ENCODE data around the gene ROBO1. TPM values are rescaled to one million over a fixed set of nuclear protein-coding genes. Genes with fewer than 3 reads are reported as not detected.

ROBO1 gene
- total and polyA plus RNA-seq, 2 donors from 2014 or later: 2.1 to 22.1 TPM

DNA sequence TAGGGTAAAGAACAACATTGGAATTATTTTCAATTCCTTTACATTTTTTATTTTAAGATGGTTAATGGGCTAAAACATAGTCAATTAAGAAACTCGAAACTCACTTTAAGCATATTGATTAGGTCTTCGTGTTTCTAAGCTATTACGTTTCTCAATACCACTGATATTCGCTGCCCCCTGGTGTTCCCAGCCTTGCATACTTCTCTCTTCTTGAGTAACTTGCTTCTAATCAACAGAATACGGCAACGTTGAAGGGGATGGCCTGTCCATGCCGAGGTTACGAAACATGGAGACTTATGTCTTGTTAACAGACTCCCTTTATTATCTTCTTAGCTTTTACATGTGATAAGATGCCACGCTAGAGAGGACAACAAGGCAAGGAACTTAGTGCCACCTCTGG, 43.6 kb downstream of the ROBO1 start:
- no peaks in the 10 kb centered on the region for H3K27me3 ChIP-seq (ENCODE audit: control insufficient read depth, insufficient read depth, low read length)
- H3K4me3 ChIP-seq (ENCODE audit: low read length in 3 of 3): no peak overlapping the region
- DNase-seq: no peak
- H3K27ac ChIP-seq (ENCODE audit: low read depth in 2 of 2, low read length in 2 of 2): no peak overlapping the region
- no peak for FAIRE-seq
- intact Hi-C loops (cut with DNase I): no loop called here
- H3K36me3 ChIP-seq (ENCODE audit: control insufficient read depth in 2 of 3, insufficient read depth in 3 of 3, low read length in 3 of 3): no peaks in the 10 kb centered on the region
- no peaks in the 10 kb centered on the region for H3K4me1 ChIP-seq (ENCODE audit: control insufficient read depth in 2 of 3, insufficient read depth in 2 of 3, low read depth in 1 of 3, low read length in 3 of 3)
- no peaks in the 10 kb centered on the region for H3K9me3 ChIP-seq (ENCODE audit: control insufficient read depth in 2 of 3, insufficient read depth in 1 of 3, low read length in 3 of 3)
- TF ChIP-seq, protein P1, sequence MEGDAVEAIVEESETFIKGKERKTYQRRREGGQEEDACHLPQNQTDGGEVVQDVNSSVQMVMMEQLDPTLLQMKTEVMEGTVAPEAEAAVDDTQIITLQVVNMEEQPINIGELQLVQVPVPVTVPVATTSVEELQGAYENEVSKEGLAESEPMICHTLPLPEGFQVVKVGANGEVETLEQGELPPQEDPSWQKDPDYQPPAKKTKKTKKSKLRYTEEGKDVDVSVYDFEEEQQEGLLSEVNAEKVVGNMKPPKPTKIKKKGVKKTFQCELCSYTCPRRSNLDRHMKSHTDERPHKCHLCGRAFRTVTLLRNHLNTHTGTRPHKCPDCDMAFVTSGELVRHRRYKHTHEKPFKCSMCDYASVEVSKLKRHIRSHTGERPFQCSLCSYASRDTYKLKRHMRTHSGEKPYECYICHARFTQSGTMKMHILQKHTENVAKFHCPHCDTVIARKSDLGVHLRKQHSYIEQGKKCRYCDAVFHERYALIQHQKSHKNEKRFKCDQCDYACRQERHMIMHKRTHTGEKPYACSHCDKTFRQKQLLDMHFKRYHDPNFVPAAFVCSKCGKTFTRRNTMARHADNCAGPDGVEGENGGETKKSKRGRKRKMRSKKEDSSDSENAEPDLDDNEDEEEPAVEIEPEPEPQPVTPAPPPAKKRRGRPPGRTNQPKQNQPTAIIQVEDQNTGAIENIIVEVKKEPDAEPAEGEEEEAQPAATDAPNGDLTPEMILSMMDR (IDR thresholded peaks at IDR 0.05; ENCODE audit: borderline replicate concordance, extremely low read depth, insufficient read depth): no peak
- H3K9ac ChIP-seq (ENCODE audit: low read length in 3 of 3): no peak overlapping the region

- no peak overlapping the region for H3K27ac ChIP-seq (ENCODE audit: low read depth in 2 of 2, low read length in 2 of 2)
- H3K9ac ChIP-seq (ENCODE audit: low read length in 3 of 3): no peak overlapping the region
- intact Hi-C loops (cut with DNase I): no loop called here
- H3K9me3 ChIP-seq (ENCODE audit: control insufficient read depth in 2 of 3, insufficient read depth in 1 of 3, low read length in 3 of 3): no peaks in the 10 kb centered on the region
- H3K27me3 ChIP-seq (ENCODE audit: control insufficient read depth, insufficient read depth, low read length): no peaks in the 10 kb centered on the region
- DNase-seq (no peak), FAIRE-seq (no peak)
- no peaks in the 10 kb centered on the region for H3K36me3 ChIP-seq (ENCODE audit: control insufficient read depth in 2 of 3, insufficient read depth in 3 of 3, low read length in 3 of 3)
- no peak overlapping the region for H3K4me3 ChIP-seq (ENCODE audit: low read length in 3 of 3)
- TF ChIP-seq, protein P1 (IDR thresholded peaks at IDR 0.05; ENCODE audit: borderline replicate concordance, extremely low read depth, insufficient read depth): no peak
- no peaks in the 10 kb centered on the region for H3K4me1 ChIP-seq (ENCODE audit: control insufficient read depth in 2 of 3, insufficient read depth in 2 of 3, low read depth in 1 of 3, low read length in 3 of 3)
Observed at GRCh38 chr3:79690072-79690471, 77.7 kb downstream of the ROBO1 start.

DNA sequence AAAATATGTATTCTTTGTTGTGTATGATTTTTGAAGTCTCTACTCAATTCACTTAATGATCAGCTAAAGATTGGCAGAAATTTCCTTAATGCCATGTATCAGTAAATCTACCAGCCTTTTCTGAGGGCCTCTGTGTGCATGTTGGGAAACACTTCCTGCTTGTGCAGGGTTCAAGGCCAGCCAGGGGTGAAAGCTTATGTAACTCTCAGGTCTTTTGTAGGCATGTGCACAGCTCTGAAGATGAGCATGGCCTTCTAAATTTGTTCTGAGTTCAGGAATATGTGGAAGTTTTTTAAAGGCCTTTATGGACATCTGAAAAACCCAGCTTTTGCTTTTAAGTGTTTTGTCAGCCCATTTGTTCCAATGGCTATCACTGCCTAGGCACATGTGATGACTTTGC, 82.7 kb downstream of the ROBO1 start:
- TF ChIP-seq, protein P1 (IDR thresholded peaks at IDR 0.05; ENCODE audit: borderline replicate concordance, extremely low read depth, insufficient read depth): no peak
- no peaks in the 10 kb centered on the region for H3K9me3 ChIP-seq (ENCODE audit: control insufficient read depth in 2 of 3, insufficient read depth in 1 of 3, low read length in 3 of 3)
- H3K36me3 ChIP-seq (ENCODE audit: control insufficient read depth in 2 of 3, insufficient read depth in 3 of 3, low read length in 3 of 3): no peaks in the 10 kb centered on the region
- H3K27ac ChIP-seq (ENCODE audit: low read depth in 2 of 2, low read length in 2 of 2): no peak overlapping the region
- H3K4me3 ChIP-seq (ENCODE audit: low read length in 3 of 3): no peak overlapping the region
- DNase-seq (no peak), FAIRE-seq (no peak)
- no peaks in the 10 kb centered on the region for H3K27me3 ChIP-seq (ENCODE audit: control insufficient read depth, insufficient read depth, low read length)
- no peaks in the 10 kb centered on the region for H3K4me1 ChIP-seq (ENCODE audit: control insufficient read depth in 2 of 3, insufficient read depth in 2 of 3, low read depth in 1 of 3, low read length in 3 of 3)
- intact Hi-C loops (cut with DNase I): no loop called here
- no peak overlapping the region for H3K9ac ChIP-seq (ENCODE audit: low read length in 3 of 3)

GRCh38 chr3:79684041-79684440, 83.8 kb downstream of the ROBO1 start:
- no peaks in the 10 kb centered on the region for H3K27me3 ChIP-seq (ENCODE audit: control insufficient read depth, insufficient read depth, low read length)
- H3K4me3 ChIP-seq (ENCODE audit: low read length in 3 of 3): no peak overlapping the region
- H3K27ac ChIP-seq (ENCODE audit: low read depth in 2 of 2, low read length in 2 of 2): no peak overlapping the region
- H3K4me1 ChIP-seq (ENCODE audit: control insufficient read depth in 2 of 3, insufficient read depth in 2 of 3, low read depth in 1 of 3, low read length in 3 of 3): no peaks in the 10 kb centered on the region
- H3K36me3 ChIP-seq (ENCODE audit: control insufficient read depth in 2 of 3, insufficient read depth in 3 of 3, low read length in 3 of 3): no peaks in the 10 kb centered on the region
- intact Hi-C loops (cut with DNase I): no loop called here
- no peak overlapping the region for H3K9ac ChIP-seq (ENCODE audit: low read length in 3 of 3)
- TF ChIP-seq, protein P1 (IDR thresholded peaks at IDR 0.05; ENCODE audit: borderline replicate concordance, extremely low read depth, insufficient read depth): no peak
- H3K9me3 ChIP-seq (ENCODE audit: control insufficient read depth in 2 of 3, insufficient read depth in 1 of 3, low read length in 3 of 3): no peaks in the 10 kb centered on the region
- FAIRE-seq (no peak), DNase-seq (no peak)

Data from kidney (tissue), 14 donors.